ENCODE measurements around the gene KIAA1549. TPM values are rescaled to one million over a fixed set of nuclear protein-coding genes. Genes with fewer than 3 reads are reported as not detected.
A peak's percentile ranks its signal among the peaks of the same experiment; 100 is the strongest.
"Not testable (repeated sequence)": the region's sequence is repeated elsewhere in the genome, so short reads cannot be mapped to it uniquely, and the experiment has no call there.

KIAA1549 gene
- total RNA-seq, 1 donor from 2014 or later, result 2.1 TPM

DNA sequence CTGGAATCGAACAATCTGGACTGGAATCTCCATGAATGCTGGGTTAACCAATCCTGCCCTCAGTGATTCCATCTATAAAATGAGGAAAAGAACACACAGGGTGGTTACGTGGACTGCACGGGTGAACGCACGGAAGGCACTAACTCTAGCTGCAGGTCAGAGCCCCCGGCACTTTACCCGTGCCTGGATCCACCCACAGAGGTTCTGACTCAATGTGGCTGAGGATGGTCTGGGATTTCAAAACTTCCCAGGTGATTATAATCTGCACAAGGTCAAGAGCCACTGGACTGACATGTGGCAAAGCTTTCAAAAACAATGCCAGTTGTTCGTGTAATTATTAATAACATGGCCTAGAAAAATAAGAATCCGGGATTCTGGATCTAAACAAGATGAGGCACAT lies 29.2 kb downstream of the KIAA1549 start:
- DNase-seq, result no peak
- no peak for ATAC-seq (ENCODE audit: poor library complexity)
- intact Hi-C loops (cut with DNase I), result no loop called here

GRCh38 chr7:138949421-138950088 lies 31.6 kb downstream of the KIAA1549 start:
- intact Hi-C loops (cut with DNase I), result no loop called here
- ATAC-seq (ENCODE audit: poor library complexity), result no peak
- no peak for DNase-seq

GRCh38 chr7:138948403-138948802 lies 32.8 kb downstream of the KIAA1549 start:
- intact Hi-C loops (cut with DNase I), result no loop called here
- ATAC-seq (ENCODE audit: poor library complexity) (no peak), DNase-seq (no peak)

GRCh38 chr7:138945821-138946220 lies 35.4 kb downstream of the KIAA1549 start:
- ATAC-seq (ENCODE audit: poor library complexity) (no peak), DNase-seq (no peak)
- intact Hi-C loops (cut with DNase I), result no loop called here

GRCh38 chr7:138945154-138945553 lies 36.0 kb downstream of the KIAA1549 start:
- no peak for DNase-seq
- intact Hi-C loops (cut with DNase I), result no loop called here
- ATAC-seq (ENCODE audit: poor library complexity), result no peak

DNA sequence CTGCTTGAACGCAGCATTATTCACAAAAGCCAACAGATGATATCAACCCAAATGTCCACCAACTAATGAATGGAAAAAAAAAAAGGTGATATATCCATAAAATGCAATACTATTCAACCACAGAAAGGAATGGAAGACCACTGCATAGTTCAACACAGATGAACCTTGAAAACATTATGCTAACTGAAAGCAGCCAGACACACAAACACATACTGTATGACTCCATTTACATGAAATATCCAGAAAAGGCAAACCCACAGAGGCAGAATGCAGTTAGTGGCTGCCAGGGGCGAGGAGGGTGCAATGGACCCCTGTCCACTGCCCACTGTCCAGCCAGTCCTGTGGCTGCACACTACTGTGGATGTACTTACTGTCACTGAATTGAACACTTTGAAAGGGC lies 36.6 kb downstream of the KIAA1549 start:
- intact Hi-C loops (cut with DNase I), result no loop called here
- ATAC-seq (ENCODE audit: poor library complexity), result no peak
- DNase-seq, result no peak

DNA sequence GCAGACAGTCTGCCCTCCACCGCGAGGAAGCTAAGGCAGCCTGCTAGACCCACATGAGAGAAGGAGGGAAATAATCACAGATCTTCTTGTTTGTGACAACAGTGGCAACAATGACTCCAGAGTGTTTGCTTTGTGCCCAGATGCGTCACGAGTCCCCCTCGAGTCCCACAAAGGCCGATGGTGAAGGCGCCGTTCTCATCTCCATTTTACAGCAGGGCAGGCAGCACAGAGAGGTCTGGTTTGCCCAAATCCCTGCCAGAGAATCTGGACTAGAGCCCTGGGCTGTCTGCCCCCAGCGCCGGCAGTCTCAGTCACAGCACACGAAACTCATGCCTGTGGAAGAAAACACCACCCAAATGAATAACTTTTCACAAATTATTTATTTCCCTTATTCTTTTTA lies 38.1 kb downstream of the KIAA1549 start:
- no peak for ATAC-seq (ENCODE audit: poor library complexity)
- intact Hi-C loops (cut with DNase I), result no loop called here
- DNase-seq, result no peak

GRCh38 chr7:138941545-138941944 lies 39.6 kb downstream of the KIAA1549 start:
- ATAC-seq (ENCODE audit: poor library complexity) (no peak), DNase-seq (no peak)
- intact Hi-C loops (cut with DNase I), result no loop called here

DNA sequence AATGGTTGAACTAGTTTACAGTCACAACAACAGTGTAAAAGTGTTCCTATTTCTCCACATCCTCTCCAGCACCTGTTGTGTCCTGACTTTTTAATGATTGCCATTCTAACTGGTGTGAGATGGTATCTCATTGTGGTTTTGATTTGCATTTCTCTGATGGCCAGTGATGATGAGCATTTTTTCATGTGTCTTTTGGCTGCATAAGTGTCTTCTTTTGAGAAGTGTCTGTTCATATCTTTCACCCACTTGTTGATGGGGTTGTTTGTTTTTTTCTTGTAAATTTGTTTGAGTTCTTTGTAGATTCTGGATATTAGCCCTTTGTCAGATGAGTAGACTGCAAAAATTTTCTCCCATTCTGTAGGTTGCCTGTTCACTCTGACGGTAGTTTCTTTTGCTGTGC lies 40.6 kb downstream of the KIAA1549 start:
- DNase-seq; intact Hi-C loops (cut with DNase I); ATAC-seq (ENCODE audit: poor library complexity): not testable (repeated sequence)

GRCh38 chr7:138937484-138937883 lies 43.7 kb downstream of the KIAA1549 start:
- ATAC-seq (ENCODE audit: poor library complexity) (no peak), DNase-seq (no peak)
- intact Hi-C loops (cut with DNase I), result no loop called here

- intact Hi-C loops (cut with DNase I), result no loop called here
- DNase-seq (no peak), ATAC-seq (ENCODE audit: poor library complexity) (peak; percentile 73)
These were observed 45.7 kb downstream of the KIAA1549 start for GRCh38 chr7:138935465-138936011.

DNA sequence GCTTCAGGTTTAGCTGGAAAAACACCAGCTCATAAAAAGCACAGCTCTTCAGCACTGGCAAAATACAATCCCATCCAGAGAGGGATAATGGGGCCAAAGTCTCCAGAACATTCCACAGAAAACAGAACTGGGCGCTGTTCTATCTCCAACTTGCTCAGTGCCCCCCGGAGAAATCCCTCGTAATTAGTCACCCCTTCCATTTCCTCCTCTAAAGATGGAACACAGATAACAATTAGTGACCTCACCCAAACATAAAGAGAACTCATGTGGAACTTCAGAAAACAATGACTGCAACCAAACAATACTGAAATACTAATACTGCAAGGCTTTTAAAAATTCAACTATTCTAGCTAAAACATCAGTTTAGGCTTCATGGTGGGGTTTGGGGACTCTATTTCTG lies 46.3 kb downstream of the KIAA1549 start:
- intact Hi-C loops (cut with DNase I), result no loop called here
- DNase-seq (no peak), ATAC-seq (ENCODE audit: poor library complexity) (no peak)

GRCh38 chr7:138934367-138934766 lies 46.8 kb downstream of the KIAA1549 start:
- intact Hi-C loops (cut with DNase I), result no loop called here
- DNase-seq (no peak), ATAC-seq (ENCODE audit: poor library complexity) (no peak)

DNA sequence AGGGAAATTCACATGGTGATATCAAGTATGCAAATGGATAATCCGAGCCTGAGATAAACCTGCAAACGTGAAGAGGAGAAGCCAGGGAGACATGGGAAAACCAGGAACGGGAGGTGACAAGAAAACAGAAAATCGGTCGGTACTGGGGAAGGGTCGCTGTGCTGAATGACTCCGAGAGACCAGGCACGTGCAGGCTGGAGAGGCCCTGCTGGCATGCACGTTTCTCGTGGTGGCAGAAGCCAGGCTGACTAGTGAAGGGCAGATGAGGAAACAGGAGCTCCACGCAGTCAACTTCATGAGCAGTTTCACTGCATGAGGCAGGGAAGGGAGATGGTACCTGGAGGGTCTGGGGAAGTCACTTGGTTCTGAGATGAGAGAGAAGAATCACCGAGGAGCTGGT lies 48.3 kb downstream of the KIAA1549 start:
- intact Hi-C loops (cut with DNase I), result no loop called here
- ATAC-seq (ENCODE audit: poor library complexity), result no peak
- DNase-seq, result no peak

- ATAC-seq (ENCODE audit: poor library complexity), result no peak
- intact Hi-C loops (cut with DNase I), result no loop called here
- no peak for DNase-seq
These were observed 48.8 kb downstream of the KIAA1549 start for GRCh38 chr7:138932427-138932826.

GRCh38 chr7:138929969-138930368 lies 51.2 kb downstream of the KIAA1549 start:
- ATAC-seq (ENCODE audit: poor library complexity) (no peak), DNase-seq (no peak)
- intact Hi-C loops (cut with DNase I), result no loop called here

DNA sequence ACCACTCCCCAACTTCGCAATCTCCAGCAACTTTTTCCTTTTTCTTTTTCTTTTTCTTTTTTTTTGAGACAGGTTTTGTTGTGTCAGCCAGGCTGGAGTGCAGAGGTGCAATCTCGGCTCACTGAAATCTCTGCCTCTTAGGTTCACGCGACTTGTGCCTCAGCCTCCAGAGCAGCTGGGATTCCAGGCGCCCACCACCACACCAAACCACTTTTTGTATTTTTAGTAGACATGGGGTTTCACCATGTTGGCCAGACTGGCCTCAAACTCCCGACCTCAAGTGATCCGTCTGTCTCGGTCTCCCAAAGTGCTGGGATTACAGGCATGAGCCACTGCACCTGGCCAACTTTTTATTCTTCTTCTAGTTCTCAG lies 55.0 kb downstream of the KIAA1549 start:
- ATAC-seq (ENCODE audit: poor library complexity) (no peak), DNase-seq (no peak)
- intact Hi-C loops (cut with DNase I), result no loop called here

DNA sequence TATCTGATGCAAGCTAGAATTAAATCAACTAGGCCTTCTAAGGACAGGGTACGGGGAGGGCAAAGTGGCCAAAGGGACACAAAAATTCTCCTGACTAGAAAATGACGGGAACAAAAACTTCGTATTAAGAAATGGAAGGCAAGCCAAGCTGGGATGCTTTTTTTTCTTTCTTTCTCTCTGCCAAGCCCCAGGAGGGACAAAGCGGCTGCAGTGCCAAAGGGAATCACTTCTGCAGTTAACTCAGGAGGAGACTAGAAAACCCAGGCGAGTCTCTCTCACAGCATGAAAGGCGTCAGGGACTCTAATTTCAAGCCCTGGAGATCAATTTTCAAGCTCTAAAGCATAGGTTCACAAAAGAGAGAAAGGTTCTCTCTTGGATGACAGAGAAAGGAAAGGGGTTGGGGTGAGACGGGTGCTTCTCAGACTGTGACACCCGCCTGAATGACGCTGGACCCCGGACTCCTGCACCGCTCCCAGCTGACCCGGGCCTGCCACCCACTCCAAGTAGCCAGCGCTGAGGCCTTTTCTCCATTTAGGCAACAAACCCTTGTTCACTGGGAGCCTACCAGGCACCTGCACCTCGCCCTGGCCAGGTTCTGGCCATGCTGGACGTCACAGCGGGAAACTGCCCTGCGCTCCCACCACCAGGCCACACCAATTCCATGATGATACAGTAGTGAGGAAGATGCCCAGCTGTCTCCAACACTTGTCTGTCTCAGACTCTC lies 56.5 kb downstream of the KIAA1549 start:
- intact Hi-C loops (cut with DNase I), result no loop called here
- DNase-seq (no peak), ATAC-seq (ENCODE audit: poor library complexity) (no peak)

DNA sequence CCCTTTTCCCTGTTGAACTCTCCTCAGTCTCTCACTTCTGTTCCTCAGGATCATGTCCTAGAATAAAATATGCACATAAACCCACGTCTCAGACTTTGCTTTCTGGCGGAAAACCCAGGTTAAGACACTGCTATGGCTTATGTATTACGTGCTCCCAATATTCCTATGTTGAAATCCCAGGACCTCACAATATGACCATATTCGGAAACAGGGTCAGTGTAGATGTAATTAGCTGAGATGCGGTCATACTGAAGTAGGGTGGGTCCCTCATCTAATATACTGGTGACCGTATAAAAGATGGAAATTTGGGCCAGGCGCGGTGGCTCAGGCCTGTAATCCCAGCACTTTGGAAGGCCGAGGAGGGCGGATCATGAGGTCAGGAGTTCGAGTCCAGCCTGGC lies 59.9 kb downstream of the KIAA1549 start:
- DNase-seq (no peak), ATAC-seq (ENCODE audit: poor library complexity) (no peak)
- intact Hi-C loops (cut with DNase I), result no loop called here

GRCh38 chr7:138919911-138920310 lies 61.3 kb downstream of the KIAA1549 start:
- intact Hi-C loops (cut with DNase I), result no loop called here

More at GRCh38 chr7:138919911-138920310, 61.3 kb downstream of the KIAA1549 start:
- DNase-seq (no peak), ATAC-seq (ENCODE audit: poor library complexity) (no peak)

Data from Right ventricle myocardium superior (tissue), 1 donor.